AG08395 (cell line): ENCODE data around the gene FNTB.

Experiments
- DNase-seq: peaks from one replicate; pipeline ENCODE4 v3.0.0; 2012; ENCODE audit warnings: mixed read lengths, low spot score

FNTB gene

GRCh38 chr14:64983439-64984310 lies 3.0 kb upstream of the FNTB start:
- DNase-seq = peak; percentile 51

GRCh38 chr14:64987438-64987767 lies 708 bp downstream of the FNTB start:
- DNase-seq = no peak

- no peak for DNase-seq
These were observed 3.6 kb downstream of the FNTB start for GRCh38 chr14:64990296-64990695.

GRCh38 chr14:64990939-64991338 lies 4.2 kb downstream of the FNTB start:
- no peak for DNase-seq

GRCh38 chr14:64992328-64992885 lies 5.7 kb downstream of the FNTB start:
- DNase-seq = no peak

GRCh38 chr14:64993266-64993930 lies 6.7 kb downstream of the FNTB start:
- DNase-seq = no peak

- no peak for DNase-seq
These were observed 7.8 kb downstream of the FNTB start for GRCh38 chr14:64994540-64994939.

- no peak for DNase-seq
These were observed 8.6 kb downstream of the FNTB start for GRCh38 chr14:64995291-64995690.

- DNase-seq = no peak
These were observed 10.6 kb downstream of the FNTB start for GRCh38 chr14:64997108-64997794.

GRCh38 chr14:64998455-64998931 lies 11.8 kb downstream of the FNTB start:
- DNase-seq = peak; percentile 24

GRCh38 chr14:65000898-65001591 lies 14.3 kb downstream of the FNTB start:
- DNase-seq = no peak

GRCh38 chr14:65001723-65002122 lies 15.0 kb downstream of the FNTB start:
- no peak for DNase-seq

- DNase-seq = peak; percentile 62
These were observed 16.0 kb downstream of the FNTB start for GRCh38 chr14:65002586-65003210.

GRCh38 chr14:65003394-65003793 lies 16.7 kb downstream of the FNTB start:
- DNase-seq = no peak

- DNase-seq = no peak
These were observed 19.6 kb downstream of the FNTB start for GRCh38 chr14:65006261-65006721.

- DNase-seq = no peak
These were observed 20.5 kb downstream of the FNTB start for GRCh38 chr14:65007202-65007601.

GRCh38 chr14:65010211-65010931 lies 23.7 kb downstream of the FNTB start:
- no peak for DNase-seq

- no peak for DNase-seq
These were observed 24.8 kb downstream of the FNTB start for GRCh38 chr14:65011538-65011937.

GRCh38 chr14:65012353-65012752 lies 25.7 kb downstream of the FNTB start:
- DNase-seq = no peak

- DNase-seq = no peak
These were observed 28.7 kb downstream of the FNTB start for GRCh38 chr14:65015391-65015790.

- no peak for DNase-seq
These were observed 29.8 kb downstream of the FNTB start for GRCh38 chr14:65016471-65016870.
